Measurements from ENCODE around the gene EPHX1.

Gene EPHX1

DNA sequence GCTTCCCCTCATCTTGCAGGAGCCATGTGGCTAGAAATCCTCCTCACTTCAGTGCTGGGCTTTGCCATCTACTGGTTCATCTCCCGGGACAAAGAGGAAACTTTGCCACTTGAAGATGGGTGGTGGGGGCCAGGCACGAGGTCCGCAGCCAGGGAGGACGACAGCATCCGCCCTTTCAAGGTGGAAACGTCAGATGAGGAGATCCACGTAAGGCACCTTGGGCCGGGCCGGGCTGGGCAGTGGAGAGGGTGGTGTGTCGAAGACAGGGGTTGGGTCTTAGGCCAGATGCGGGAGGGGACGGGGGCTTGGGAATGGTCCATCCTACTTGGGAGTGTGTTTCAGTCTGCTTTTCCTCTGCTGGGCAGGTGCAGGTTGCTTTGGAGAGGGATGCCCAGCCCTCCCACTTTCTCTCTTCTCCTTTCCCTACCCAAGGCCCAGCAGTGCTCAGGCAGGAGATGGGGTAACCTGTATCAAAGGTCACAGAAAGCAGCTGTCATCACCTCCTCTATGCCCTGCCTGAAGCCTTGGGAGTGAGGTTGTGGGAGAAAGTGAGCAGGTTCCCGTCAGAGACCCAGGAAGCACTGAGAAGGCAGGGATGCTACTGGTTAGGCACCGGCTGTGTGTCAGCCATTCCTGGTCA lies 18.9 kb downstream of the EPHX1 start:
- Histone ChIP-seq H3K9me2 (replicated peaks; ENCODE audit: low read depth, low read length) (no peaks in the 10 kb centered on the region), H3K4me1 (ENCODE audit: insufficient read depth, low read length, poor library complexity, severe bottlenecking) (no peaks in the 10 kb centered on the region), H3K4me2 (ENCODE audit: low read depth, low read length, poor library complexity, severe bottlenecking) (no peak overlapping the region), H2AFZ (ENCODE audit: low read length) (no peak overlapping the region), H3F3A (ENCODE audit: low read depth) (no peaks in the 10 kb centered on the region), H3K9ac (ENCODE audit: low read depth, low read length, poor library complexity, severe bottlenecking) (no peak overlapping the region), H4K20me1 (ENCODE audit: insufficient read depth, low read length, poor library complexity, severe bottlenecking) (no peaks in the 10 kb centered on the region), H3K9me3 (ENCODE audit: insufficient read depth, low read depth, low read length) (no peaks in the 10 kb centered on the region), H3K27me3 (ENCODE audit: insufficient read depth, low read length, poor library complexity, severe bottlenecking) (no peaks in the 10 kb centered on the region), H3K79me2 (ENCODE audit: insufficient read depth, low read length) (no peaks in the 10 kb centered on the region), H3K4me3 (ENCODE audit: low read length, poor library complexity, severe bottlenecking) (no peak overlapping the region), H3K36me3 (ENCODE audit: insufficient read depth, low read length) (no peaks in the 10 kb centered on the region)
- no peak for TF ChIP-seq EZH2phosphoT487 (IDR thresholded peaks at IDR 0.05; ENCODE audit: borderline replicate concordance)
- TF ChIP-seq, protein P1, sequence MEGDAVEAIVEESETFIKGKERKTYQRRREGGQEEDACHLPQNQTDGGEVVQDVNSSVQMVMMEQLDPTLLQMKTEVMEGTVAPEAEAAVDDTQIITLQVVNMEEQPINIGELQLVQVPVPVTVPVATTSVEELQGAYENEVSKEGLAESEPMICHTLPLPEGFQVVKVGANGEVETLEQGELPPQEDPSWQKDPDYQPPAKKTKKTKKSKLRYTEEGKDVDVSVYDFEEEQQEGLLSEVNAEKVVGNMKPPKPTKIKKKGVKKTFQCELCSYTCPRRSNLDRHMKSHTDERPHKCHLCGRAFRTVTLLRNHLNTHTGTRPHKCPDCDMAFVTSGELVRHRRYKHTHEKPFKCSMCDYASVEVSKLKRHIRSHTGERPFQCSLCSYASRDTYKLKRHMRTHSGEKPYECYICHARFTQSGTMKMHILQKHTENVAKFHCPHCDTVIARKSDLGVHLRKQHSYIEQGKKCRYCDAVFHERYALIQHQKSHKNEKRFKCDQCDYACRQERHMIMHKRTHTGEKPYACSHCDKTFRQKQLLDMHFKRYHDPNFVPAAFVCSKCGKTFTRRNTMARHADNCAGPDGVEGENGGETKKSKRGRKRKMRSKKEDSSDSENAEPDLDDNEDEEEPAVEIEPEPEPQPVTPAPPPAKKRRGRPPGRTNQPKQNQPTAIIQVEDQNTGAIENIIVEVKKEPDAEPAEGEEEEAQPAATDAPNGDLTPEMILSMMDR (conservative IDR thresholded peaks at IDR 0.05; ENCODE audit: low read length): no peak

DNA sequence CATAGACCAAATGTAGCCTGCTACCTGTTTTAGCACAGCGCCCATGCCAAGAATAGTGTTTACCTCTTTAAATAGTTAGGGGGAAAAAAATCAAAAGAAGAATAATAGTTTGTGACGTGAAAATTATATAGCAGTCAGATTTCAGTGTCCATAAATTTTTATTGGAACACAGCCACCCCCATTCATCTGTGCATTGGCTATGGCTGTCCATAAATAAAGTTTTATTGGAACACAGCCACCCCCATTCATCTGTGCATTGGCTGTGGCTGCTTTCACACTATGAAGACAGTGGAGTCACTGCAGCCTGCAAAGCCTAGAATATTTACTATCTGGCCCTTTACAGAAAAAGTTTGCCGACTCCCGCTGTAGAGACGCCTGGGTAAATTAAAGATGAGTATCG lies 20.9 kb downstream of the EPHX1 start:
- Histone ChIP-seq H3K4me1 (ENCODE audit: insufficient read depth, low read length, poor library complexity, severe bottlenecking) (no peaks in the 10 kb centered on the region), H3K9ac (ENCODE audit: low read depth, low read length, poor library complexity, severe bottlenecking) (no peak overlapping the region), H3K9me2 (replicated peaks; ENCODE audit: low read depth, low read length) (no peaks in the 10 kb centered on the region), H3F3A (ENCODE audit: low read depth) (no peaks in the 10 kb centered on the region), H3K36me3 (ENCODE audit: insufficient read depth, low read length) (no peaks in the 10 kb centered on the region), H4K20me1 (ENCODE audit: insufficient read depth, low read length, poor library complexity, severe bottlenecking) (no peaks in the 10 kb centered on the region), H3K9me3 (ENCODE audit: insufficient read depth, low read depth, low read length) (no peaks in the 10 kb centered on the region), H3K27me3 (ENCODE audit: insufficient read depth, low read length, poor library complexity, severe bottlenecking) (no peaks in the 10 kb centered on the region), H3K4me3 (ENCODE audit: low read length, poor library complexity, severe bottlenecking) (no peak overlapping the region), H3K79me2 (ENCODE audit: insufficient read depth, low read length) (no peaks in the 10 kb centered on the region), H2AFZ (ENCODE audit: low read length) (no peak overlapping the region), H3K4me2 (ENCODE audit: low read depth, low read length, poor library complexity, severe bottlenecking) (no peak overlapping the region)
- TF ChIP-seq EZH2phosphoT487 (IDR thresholded peaks at IDR 0.05; ENCODE audit: borderline replicate concordance): no peak

DNA sequence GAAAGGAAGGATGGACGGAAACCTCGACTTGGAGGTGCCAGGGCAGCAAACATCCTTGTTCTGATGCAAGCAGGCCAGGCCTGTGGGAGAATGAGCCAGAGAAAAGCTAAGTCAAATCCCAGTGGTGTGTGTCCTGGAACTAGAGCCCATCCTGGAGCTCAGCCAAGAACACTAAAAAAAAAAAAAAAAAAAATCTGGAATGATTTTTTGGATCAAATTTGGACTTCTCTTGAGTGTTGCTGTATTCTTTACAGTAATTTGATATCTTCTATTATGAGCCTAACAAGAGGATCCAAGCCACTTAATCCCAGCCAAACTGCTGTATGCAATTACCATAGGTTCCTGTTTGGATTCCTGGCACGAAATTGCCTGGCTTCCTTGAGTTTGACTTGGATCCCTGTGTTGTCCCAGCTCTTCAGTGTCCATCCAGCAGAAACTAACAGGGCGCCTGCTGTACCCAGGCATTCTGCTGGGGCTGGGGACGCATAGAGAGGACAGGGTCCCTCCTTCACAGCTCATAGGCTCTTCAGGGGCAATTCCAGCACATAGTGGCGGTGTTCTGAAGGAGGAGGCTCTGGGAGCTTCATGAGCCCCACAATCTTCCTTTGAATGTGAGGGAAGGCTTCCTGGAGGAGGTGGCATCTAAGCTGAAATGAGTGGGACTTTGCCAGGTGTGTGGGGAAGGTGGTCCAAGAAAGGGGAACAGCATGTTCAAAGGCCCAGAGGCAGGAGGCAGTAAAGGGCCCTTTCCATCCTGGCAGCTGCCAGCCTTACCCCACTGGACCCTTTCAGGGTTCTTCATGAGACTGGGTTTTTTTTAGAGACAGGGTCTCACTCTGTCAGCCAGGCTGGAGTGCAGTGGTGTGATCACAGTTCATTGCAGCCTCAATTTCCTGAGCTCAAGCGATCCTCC lies 24.7 kb downstream of the EPHX1 start:
- no peaks in the 10 kb centered on the region for H3K4me1 ChIP-seq (ENCODE audit: insufficient read depth, low read length, poor library complexity, severe bottlenecking)
- H3K79me2 ChIP-seq (ENCODE audit: insufficient read depth, low read length): no peaks in the 10 kb centered on the region
- no peak overlapping the region for H3K4me2 ChIP-seq (ENCODE audit: low read depth, low read length, poor library complexity, severe bottlenecking)
- no peaks in the 10 kb centered on the region for H4K20me1 ChIP-seq (ENCODE audit: insufficient read depth, low read length, poor library complexity, severe bottlenecking)
- TF ChIP-seq EZH2phosphoT487 (IDR thresholded peaks at IDR 0.05; ENCODE audit: borderline replicate concordance): no peak
- TF ChIP-seq, protein P1 (conservative IDR thresholded peaks at IDR 0.05; ENCODE audit: low read length): no peak
- H3K9ac ChIP-seq (ENCODE audit: low read depth, low read length, poor library complexity, severe bottlenecking): no peak overlapping the region
- H3K9me3 ChIP-seq (ENCODE audit: insufficient read depth, low read depth, low read length): no peaks in the 10 kb centered on the region
- no peaks in the 10 kb centered on the region for H3K27me3 ChIP-seq (ENCODE audit: insufficient read depth, low read length, poor library complexity, severe bottlenecking)
- no peaks in the 10 kb centered on the region for H3K9me2 ChIP-seq (replicated peaks; ENCODE audit: low read depth, low read length)
- H3K36me3 ChIP-seq (ENCODE audit: insufficient read depth, low read length): no peaks in the 10 kb centered on the region
- no peaks in the 10 kb centered on the region for H3F3A ChIP-seq (ENCODE audit: low read depth)
- H3K4me3 ChIP-seq (ENCODE audit: low read length, poor library complexity, severe bottlenecking): no peak overlapping the region
- no peak overlapping the region for H2AFZ ChIP-seq (ENCODE audit: low read length)
